Lung (tissue), 12 donors: ENCODE measurements around the gene PLA2G4E. TPM values are rescaled to one million over a fixed set of nuclear protein-coding genes. Genes with fewer than 3 reads are reported as not detected.

Experiments
- ATAC-seq: fragments of 200-7000 bp; cut with Tn5 transposase; one replicate; pipeline ENCODE4 v1.9.1; 2020; ENCODE audit warnings: moderate number of reproducible peaks; ENCODE audit not compliant: insufficient read depth, low FRiP score
- DNase-seq, 3 donors: peaks; one replicate each; pipeline ENCODE4 v3.0.0-alpha.2; 2013 to 2017
- H3K27ac ChIP-seq, 2 donors: one replicate each; pipeline ENCODE4 v1.5.1; 2013; ENCODE audit warnings: mild to moderate bottlenecking in 2 of 2, moderate library complexity in 2 of 2, control low read depth in 1 of 2, inconsistent platforms in 1 of 2, low read depth in 1 of 2, low read length in 1 of 2
- H3K27me3 ChIP-seq, 3 donors: one replicate each; pipeline ENCODE4 v1.5.1; 2013; ENCODE audit warnings: low read length in 2 of 3; ENCODE audit not compliant: control insufficient read depth in 3 of 3, insufficient read depth in 3 of 3
- H3K36me3 ChIP-seq, 4 donors: one replicate each; pipeline ENCODE4 v1.5.1; 2013; ENCODE audit warnings: low read length in 4 of 4, mild to moderate bottlenecking in 1 of 4, moderate library complexity in 1 of 4; ENCODE audit not compliant: control insufficient read depth in 4 of 4, insufficient read depth in 4 of 4
- H3K4me1 ChIP-seq, 5 donors: one replicate each; pipeline ENCODE4 v1.5.1; 2013; ENCODE audit warnings: low read length in 5 of 5, mild to moderate bottlenecking in 2 of 5, moderate library complexity in 1 of 5; ENCODE audit not compliant: control insufficient read depth in 5 of 5, insufficient read depth in 5 of 5
- H3K4me3 ChIP-seq: one replicate; pipeline ENCODE4 v1.5.1; 2013; ENCODE audit warnings: mild to moderate bottlenecking, control low read depth, moderate library complexity
- H3K9ac ChIP-seq, 2 donors: one replicate each; pipeline ENCODE4 v1.5.1; 2013; ENCODE audit warnings: low read length in 2 of 2, control low read depth in 1 of 2; ENCODE audit not compliant: insufficient read depth in 1 of 2
- H3K9me3 ChIP-seq, 4 donors: one replicate each; pipeline ENCODE4 v1.5.1; 2013; ENCODE audit warnings: low read length in 3 of 4, mild to moderate bottlenecking in 1 of 4, moderate library complexity in 1 of 4; ENCODE audit not compliant: control insufficient read depth in 4 of 4, insufficient read depth in 3 of 4
- CTCF ChIP-seq: IDR thresholded peaks from 2 replicates; pipeline ENCODE4 v1.5.1; 2012; ENCODE audit warnings: mild to moderate bottlenecking; ENCODE audit errors: control extremely low read depth, extremely low read depth
- WGBS, 2 donors: extraction: QIAGEN DNeasy Blood & Tissue Kit; methylation state at CpG; one replicate each; pipeline ENCODE4 v1.1.7; 2013; 5-methylcytosine and 5-hydroxymethylcytosine counted together
- polyA plus RNA-seq, 2 donors: library from polyadenylated mRNA; stranded (reverse); fragments of 200-250 nt; gene quantifications; one replicate each; pipeline ENCODE4 v1.2.1, GENCODE V29; 2013
- total RNA-seq, 2 donors: library from RNA; depleted of rRNA in 1 of 2; stranded (reverse); fragments of >200 nt in 1 of 2; gene quantifications; one replicate each; pipeline ENCODE4 v1.2.1, GENCODE V29; 2014 to 2021
- donor health status: control.
- donor health status: control.
- donor health status: Bipolar disorder and iron deficiency.
- donor health status: healthy.
- donor health status: DM: yes; HTN: yes; CAD: no.

Gene PLA2G4E
- total and polyA plus RNA-seq, 4 donors: 0.38 to 1.7 (median 1.7) TPM; not detected in 1

DNA sequence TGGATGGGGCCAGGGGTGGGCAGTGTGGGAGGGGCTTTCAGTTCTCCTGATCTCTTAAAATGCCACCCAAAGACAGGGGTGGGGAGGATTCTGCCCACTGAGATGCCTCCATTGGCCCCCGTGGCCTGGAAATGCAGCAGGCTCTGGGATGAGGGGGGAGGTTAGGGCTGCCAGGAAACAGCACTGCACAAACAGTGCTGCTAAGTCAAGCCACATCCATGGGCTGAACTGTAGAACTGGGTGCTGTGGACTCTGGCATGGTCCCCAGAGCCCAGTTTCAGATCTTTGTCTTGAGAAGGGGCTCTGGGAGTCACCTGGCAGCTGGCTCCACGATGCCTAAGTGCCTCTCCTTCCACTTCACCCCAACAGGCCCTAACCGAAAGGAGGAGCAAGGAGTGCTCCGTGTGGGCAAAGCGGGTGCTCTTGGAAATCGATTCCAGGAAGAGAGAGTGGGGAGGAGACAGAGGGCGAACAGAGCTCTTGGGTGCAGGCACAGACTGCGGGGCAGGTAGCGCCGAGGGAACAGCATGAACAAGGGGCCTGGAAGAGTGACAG, 7.8 kb downstream of the PLA2G4E start:
- no peak for TF ChIP-seq CTCF
- H3K4me3 ChIP-seq: no peak overlapping the region
- WGBS, 2 donors: 69 to 90% methylated on average over 10 of the region's 10 CpGs
- H3K4me1 ChIP-seq: peaks cover 0 to 10% (median 2%) of the 10 kb centered on the region in 5 donors
- H3K9ac ChIP-seq: no peak overlapping the region
- DNase-seq: peak in 1 of 3 donors; percentile 6
- ATAC-seq: peak; percentile 40
- peak overlapping the region in 1 of 2 donors; percentile 66 for H3K27ac ChIP-seq
- H3K27me3 ChIP-seq: no peaks in the 10 kb centered on the region
- no peaks in the 10 kb centered on the region for H3K9me3 ChIP-seq
- H3K36me3 ChIP-seq: no peaks in the 10 kb centered on the region

DNA sequence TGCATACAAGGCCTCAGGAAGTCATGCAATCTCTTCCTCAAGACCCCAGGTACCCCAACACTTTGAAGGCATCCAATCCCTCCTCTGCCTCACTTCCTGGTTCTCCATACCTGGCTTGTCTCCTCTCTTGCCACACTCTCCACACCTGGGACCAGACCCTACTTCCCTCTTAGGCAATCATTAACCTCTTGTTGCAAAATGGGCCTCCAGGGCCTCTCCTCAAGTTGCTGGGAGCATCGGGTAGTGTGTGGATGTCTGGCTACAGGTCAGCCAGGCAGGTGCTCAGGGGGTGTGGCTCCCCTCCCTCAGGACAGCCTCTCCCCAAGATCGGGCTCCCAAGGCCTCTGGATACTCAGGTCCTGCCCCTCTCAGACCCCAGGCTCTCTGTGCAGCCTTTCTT, 8.6 kb downstream of the PLA2G4E start:
- ATAC-seq: peak; percentile 71

DNA sequence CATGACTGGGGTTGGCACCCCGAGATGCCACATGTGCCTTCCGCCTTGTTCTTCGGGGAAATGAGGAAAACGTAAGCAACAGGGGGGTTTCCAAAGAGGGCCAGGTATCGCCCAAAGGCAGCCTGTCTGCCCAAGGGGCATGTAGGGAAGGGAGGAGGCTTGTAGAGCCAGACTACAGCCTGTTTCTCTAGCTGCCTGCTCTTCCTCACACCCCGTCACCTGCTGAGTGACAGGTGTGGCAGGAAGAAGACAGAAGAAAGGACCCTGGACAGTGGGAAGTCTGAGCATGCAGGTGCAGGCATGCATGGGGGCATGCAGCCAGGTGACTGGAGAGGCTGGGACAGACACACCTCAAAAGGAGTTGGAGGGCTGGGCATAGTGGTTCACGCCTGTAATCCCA, 9.8 kb downstream of the PLA2G4E start:
- H3K27ac ChIP-seq: peak overlapping the region in 1 of 2 donors; percentile 24
- H3K27me3 ChIP-seq: no peaks in the 10 kb centered on the region
- H3K9me3 ChIP-seq: no peaks in the 10 kb centered on the region
- H3K4me3 ChIP-seq: no peak overlapping the region
- no peak for TF ChIP-seq CTCF
- ATAC-seq: no peak
- no peak for DNase-seq
- H3K9ac ChIP-seq: no peak overlapping the region
- WGBS, 2 donors: 81 to 88% methylated on average over 7 of the region's 7 CpGs
- peaks cover 0 to 10% (median 0%) of the 10 kb centered on the region in 5 donors for H3K4me1 ChIP-seq
- no peaks in the 10 kb centered on the region for H3K36me3 ChIP-seq

More for the DNA sequence above, 8.6 kb downstream of the PLA2G4E start:
- H3K27ac ChIP-seq: peak overlapping the region in 1 of 2 donors; percentile 66
- DNase-seq: peak; percentile 16 to 57 (median 28)
- 47 to 48% methylated on average over 2 of the region's 2 CpGs for WGBS, 2 donors
- no peaks in the 10 kb centered on the region for H3K9me3 ChIP-seq
- TF ChIP-seq CTCF: no peak
- H3K9ac ChIP-seq: no peak overlapping the region
- H3K27me3 ChIP-seq: no peaks in the 10 kb centered on the region
- peaks cover 0 to 10% (median 2%) of the 10 kb centered on the region in 5 donors for H3K4me1 ChIP-seq
- H3K36me3 ChIP-seq: no peaks in the 10 kb centered on the region
- no peak overlapping the region for H3K4me3 ChIP-seq

- Histone ChIP-seq H3K36me3 (no peaks in the 10 kb centered on the region), H3K4me1 (peaks cover 0 to 10% (median 0%) of the 10 kb centered on the region in 5 donors), H3K27ac (no peak overlapping the region), H3K9ac (no peak overlapping the region), H3K4me3 (no peak overlapping the region), H3K27me3 (no peaks in the 10 kb centered on the region), H3K9me3 (no peaks in the 10 kb centered on the region)
- ATAC-seq (no peak), DNase-seq (no peak)
- 41 to 80% methylated on average over 1 of the region's 1 CpG for WGBS, 2 donors
- TF ChIP-seq CTCF: no peak
These were observed 10.4 kb downstream of the PLA2G4E start for GRCh38 chr15:42010434-42010833.
